Stimulated activated CD4-positive, alpha-beta T cell treated with anti-CD3 and anti-CD28 coated beads, Interleukin-4, amount 100 ng/mL, for 1 hour (primary cell): ENCODE measurements around the gene SEPTIN1.
"Not testable (repeated sequence)": the region's sequence is repeated elsewhere in the genome, so short reads cannot be mapped to it uniquely, and the experiment has no call there.

Experiments used
- DNase-seq: peaks from one replicate; pipeline ENCODE4 v3.0.0-alpha.2; 2020

Gene SEPTIN1

DNA sequence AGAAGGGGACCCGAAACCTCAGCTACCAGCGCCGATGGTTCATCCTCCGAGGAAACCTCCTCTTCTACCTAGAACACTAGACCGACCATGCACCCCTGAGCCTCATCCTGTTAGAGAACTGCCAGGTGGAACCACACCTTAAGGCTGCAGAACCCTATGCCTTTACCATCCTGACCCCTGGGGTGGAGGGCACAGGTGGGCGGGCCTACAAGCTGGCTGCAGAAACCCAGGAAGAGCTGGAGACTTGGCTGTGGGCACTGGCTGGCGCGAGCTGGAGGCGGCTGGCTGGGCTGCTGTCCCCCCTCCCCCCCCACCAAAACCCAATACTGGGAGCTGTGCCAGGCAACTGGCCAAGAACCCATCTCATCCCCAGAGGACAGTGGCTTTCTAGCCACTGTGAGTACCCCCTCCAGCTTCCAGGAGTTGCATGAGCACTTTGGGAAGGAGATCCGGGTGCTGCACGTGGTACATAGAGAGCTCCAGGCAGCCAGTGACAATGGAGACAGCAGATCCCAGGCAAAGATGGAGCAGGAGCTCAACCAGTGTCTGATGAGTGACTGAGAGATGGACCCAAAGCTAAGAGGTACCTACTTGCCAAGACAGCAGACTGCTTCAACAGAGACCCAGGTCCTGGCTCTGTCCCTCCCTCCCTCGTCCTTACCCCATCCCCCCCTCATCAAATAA, 25.8 kb downstream of the SEPTIN1 start:
- no peak for DNase-seq

GRCh38 chr16:30355954-30356308, 26.4 kb downstream of the SEPTIN1 start:
- DNase-seq = no peak

DNA sequence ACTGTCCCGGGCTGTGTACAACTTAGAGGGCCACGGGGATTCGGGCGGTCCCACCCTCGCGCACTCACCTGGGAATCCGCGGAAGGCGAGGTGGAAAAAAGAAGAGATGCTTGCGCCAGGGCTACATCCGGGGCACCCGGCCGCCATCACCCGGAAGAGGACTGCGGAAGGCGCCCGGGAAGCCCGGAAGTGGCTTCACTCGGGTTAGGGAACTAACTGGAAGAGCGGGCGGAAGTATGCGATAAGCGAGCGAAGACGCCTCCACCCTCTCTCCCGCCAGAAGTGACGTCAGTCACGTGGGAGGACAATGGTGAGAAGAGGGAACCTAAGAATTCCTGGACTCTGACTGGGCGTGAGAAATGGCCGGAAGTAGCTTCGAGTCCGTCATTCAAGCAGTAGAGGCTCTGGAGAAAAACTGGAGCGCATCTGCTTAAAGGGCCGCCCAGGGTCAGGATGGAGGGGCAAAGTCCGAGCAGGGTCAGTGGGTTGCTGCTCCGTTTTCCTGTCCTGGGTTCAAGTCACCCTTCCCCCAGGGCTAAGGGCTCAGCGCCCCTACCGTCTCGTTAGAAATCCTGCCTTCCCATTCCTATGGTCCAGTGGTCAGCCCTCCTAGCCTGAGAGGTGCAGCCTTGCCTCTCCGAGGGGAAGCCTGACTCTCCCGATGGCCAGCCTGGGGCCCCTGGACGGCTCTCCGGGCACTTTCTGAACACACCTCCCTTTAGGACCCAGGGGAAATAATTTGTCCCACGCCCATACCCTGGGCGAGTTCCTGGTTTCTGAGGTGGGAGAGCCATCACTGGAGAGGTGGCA, 27.0 kb downstream of the SEPTIN1 start, which contains the start of gene CD2BP2:
Gene CD2BP2, minus strand, starts transcription at position 165 of the 810 bp plus-strand sequence. CDS start 627 bp downstream, outside the sequence.
- peak; percentile 86 for DNase-seq

GRCh38 chr16:30354423-30355143, 27.8 kb downstream of the SEPTIN1 start:
- no peak for DNase-seq

GRCh38 chr16:30353438-30354129, 28.8 kb downstream of the SEPTIN1 start:
- DNase-seq = no peak

DNA sequence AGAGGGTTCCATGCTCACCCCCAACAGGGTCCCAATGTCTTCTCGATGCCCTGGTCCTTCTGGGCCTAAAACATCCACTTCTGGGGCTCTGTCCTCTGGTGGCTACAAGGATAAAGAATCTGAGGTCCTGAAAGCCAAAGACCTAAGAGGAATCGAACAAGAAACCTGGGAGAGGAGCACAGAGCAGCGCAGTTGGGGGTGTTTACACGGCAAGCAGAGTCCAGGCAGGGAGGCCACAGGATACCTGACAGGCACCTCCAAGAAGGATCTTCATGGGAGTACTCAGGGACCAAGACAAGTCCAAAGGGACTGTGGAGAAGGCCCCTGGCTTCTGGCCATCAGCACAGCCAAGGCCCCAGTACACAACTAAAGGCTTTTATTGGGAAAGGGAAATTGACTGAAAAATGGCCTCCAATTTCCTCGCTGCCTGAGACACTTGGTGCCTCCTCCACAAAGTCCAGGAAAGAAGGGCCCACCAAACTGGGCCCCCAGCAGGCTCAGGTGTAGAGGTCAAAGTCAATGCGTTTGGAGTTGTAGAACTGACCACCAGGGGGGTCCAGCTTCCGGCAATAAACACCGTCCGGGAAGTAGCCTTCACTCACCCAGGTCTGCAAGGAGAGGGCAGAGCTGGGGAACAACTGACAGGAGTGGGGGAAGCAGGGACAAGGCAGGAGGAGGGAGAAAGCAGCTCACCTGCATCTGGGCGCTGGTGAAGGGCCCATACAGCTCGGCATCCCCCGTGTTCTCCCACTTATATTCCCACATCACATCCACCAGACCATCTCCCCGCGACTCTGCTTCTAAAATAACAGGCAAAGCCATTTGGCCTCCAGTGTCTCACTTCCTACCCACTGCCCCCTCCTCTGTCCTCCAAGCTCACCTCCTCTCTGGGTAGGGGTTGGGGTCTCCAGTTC, 29.6 kb downstream of the SEPTIN1 start:
- DNase-seq = no peak

GRCh38 chr16:30351586-30352419, 30.6 kb downstream of the SEPTIN1 start:
- no peak for DNase-seq

GRCh38 chr16:30351001-30351441, 31.3 kb downstream of the SEPTIN1 start:
- DNase-seq = no peak

DNA sequence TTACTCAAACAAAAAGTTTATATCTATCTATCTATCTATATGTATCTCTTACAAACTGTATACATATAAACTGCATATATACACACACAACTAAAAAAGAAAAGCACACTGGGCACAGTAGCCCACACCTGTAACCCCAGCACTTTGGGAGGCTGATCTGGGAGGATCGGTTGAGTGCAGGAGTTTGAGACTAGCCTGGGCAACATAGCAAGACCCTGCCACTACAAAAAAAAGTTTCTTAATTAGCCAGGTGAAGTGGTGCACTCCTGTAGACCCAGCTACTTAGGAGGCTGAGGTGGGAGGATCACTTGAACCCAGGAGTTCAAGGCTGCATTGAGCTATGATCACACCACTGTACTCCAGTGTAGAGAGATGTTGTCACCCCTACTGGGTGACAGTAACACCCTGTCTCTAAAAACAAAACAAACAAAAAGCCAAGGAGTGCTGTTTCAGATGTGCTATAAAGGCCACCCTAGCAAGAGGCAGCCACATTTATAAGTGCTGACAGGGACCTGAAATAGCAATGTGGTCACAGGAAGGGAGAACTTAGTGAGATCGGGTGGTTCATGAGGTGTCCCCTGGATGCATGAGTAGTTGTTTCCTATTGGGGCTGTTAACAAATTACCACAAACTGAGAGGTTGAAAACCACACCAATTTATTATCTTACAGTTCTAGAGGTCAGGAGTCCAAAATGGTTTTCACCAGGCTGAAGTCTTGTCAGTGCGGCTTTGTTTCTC, 32.1 kb downstream of the SEPTIN1 start:
- DNase-seq = no peak

- DNase-seq = no peak
Observed at GRCh38 chr16:30349675-30350074, 32.7 kb downstream of the SEPTIN1 start.

GRCh38 chr16:30348929-30349328, 33.4 kb downstream of the SEPTIN1 start:
- DNase-seq = no peak

- no peak for DNase-seq
Observed at GRCh38 chr16:30348113-30348512, 34.2 kb downstream of the SEPTIN1 start.

GRCh38 chr16:30346286-30346685, 36.1 kb downstream of the SEPTIN1 start:
- DNase-seq = no peak

- not testable (repeated sequence) for DNase-seq
Observed at GRCh38 chr16:30343491-30343820, 38.9 kb downstream of the SEPTIN1 start.

DNA sequence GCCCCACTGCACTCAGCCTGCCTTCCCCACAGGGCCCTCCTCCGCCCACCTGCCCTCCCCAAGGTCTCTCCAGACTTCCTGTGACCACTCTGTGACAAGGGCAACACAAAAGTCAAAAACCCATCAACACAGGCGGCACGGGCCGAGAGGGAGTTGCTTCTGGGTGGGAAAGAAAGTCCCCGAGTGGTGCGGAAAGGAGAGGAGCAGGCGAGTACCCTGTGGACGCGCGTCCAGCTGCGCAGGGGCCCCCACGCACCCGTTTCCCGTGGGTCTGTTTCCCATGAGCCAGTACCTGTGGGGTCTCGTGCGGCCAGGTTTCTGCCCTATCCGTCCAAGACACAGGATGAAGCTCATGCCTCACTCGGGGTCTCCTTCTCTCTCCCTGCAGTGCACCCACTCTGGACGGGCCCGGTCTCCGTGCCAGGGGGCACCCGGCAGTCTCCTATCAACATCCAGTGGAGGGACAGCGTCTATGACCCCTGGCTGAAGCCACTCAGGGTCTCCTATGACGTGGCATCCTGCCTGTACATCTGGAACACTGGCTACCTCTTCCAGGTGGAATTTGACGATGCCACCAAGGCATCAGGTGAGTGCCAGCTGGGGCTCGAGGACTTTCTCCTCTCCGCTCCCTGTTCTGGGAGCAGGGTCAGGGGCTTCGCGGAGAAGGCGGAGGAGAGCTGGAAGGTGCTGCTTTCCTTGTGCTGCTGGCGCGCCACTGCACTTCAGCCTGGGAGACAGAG, 39.4 kb downstream of the SEPTIN1 start:
- DNase-seq = no peak

DNA sequence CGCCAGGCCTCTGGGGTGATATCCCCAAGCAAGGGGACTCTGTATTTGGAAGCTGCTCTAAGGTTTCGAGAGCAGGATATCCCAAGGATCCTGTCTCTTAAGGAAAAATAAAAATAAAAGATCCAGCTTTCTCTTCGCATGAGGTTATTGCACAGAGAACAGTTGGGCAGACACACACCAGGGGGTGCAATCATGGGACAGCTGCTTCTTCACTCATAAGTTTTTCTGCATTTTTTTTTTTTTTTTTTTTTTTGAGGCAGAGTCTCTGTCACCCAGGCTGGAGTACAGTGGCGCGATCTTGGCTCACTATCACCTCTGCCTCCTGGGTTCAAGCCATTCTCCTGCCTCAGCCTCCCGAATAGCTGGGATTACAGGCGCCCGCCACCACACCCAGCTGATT, 40.4 kb downstream of the SEPTIN1 start:
- DNase-seq = not testable (repeated sequence)

DNA sequence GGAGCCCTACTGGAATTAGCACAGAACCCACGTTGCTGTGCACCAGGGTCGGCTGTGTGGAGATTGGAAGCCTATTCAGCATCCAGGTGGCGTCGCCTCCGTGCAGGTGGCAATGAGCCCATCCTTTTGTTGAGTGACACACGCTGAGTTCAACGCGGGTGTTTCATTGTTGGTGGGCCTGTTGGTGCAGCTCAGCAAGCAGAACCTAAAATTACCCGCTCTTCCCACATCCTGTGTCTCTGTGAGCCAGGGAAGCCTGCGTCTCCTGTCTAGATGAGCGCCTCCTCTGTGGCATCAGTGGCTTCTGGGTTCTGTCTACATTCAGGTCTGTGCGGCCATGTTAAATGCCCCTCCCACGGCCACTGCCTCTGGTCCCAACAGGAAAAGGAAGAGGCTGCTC, 41.7 kb downstream of the SEPTIN1 start:
- DNase-seq = no peak

DNA sequence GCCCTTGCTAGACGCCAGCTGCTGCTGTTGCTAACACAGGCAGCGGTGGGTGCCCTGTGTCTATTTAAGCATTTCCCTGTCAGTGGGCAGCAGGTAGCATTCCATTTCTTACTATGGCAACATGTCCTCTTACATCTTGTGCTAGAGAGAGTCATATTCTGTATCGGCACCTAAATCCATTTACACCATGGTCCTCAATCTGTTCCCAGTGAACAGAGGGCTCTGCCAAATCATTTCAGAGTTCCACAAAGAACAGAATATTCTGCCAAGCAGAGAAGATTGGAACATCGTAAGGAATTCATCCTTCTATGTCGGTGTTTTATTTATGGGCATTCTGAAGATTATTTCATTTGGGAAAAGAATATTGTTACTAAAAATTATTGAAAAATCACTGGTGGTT, 43.6 kb downstream of the SEPTIN1 start:
- DNase-seq = not testable (repeated sequence)

DNA sequence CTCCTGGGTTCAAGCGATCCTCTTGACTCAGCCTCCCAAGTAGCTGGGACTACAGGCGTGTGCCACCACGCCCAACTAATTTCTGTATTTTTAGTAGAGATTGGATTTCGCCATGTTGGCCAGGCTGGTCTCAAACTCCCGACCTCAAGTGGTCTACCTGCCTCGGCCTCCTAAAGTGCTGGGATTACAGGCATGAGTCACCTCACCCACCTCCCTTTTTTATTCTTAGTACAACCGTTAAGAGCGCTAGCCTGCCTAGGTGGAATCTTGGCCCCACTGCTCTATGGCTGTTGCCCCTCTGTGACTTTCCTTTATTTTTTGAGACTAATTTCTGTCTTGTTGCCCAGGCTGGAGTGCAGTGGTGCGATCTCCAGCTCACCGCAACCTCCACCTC, 44.4 kb downstream of the SEPTIN1 start:
- DNase-seq = not testable (repeated sequence)
